Mesenteric fat pad (tissue), 1 donor: ENCODE results near the gene UCHL1. TPM values are rescaled to one million over a fixed set of nuclear protein-coding genes. Genes with fewer than 3 reads are reported as not detected.
"Not testable (repeated sequence)": the region's sequence is repeated elsewhere in the genome, so short reads cannot be mapped to it uniquely, and the experiment has no call there.

ENCODE experiments used
- DNase-seq: peaks from one replicate; pipeline ENCODE4 v3.0.0-alpha.2; 2020; ENCODE audit warnings: low spot score
- total RNA-seq: library from RNA; stranded (reverse); fragmentation: NEBNext Ultra II Directional; extraction: Animal tissue kit (Norgen Biotek cat#: 25700); gene quantifications from one replicate; pipeline ENCODE4 v1.2.1, GENCODE V29; 2021
- donor health status: DM: yes; HTN: yes; CAD: no.

The UCHL1 gene
- total RNA-seq, 1 donor from 2014 or later, result 191 TPM

DNA sequence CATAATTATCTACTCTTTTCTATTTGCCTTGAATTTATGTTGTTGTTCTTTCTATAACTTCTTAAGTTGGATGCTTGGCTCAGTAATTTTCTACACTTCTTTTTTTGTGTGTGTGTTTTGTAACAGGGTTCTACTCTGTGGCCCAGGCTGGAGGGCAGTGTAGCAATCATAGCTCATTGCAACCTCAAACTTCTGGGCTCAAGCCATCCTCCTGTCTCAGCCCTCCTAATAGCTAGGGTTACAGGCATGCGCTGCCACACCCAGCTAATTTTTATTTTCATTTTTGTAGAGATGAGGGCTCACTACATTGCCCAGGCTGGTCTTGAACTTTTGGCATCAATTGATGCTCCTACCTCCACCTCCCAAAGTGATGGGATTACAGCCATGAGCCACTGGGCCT lies 20.7 kb upstream of the UCHL1 start:
- no peak for DNase-seq

DNA sequence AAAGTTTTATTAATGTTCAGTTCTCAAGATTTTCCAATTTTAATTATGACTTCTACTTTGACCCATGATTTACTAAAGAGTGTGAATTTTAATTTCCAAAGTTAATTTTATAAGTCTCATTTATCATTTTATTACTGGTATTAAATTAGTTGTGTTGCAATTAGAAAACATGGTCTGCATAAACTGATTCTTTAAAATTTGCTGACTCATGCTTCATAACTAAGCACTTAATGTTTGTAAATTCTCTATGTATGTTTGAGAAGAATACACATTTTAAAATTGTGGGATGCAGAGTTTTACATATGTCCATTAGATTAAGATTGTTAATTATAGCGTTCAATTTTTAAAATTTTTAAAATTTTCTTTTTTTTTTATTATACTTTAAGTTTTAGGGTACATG lies 20.2 kb upstream of the UCHL1 start:
- DNase-seq, result no peak

DNA sequence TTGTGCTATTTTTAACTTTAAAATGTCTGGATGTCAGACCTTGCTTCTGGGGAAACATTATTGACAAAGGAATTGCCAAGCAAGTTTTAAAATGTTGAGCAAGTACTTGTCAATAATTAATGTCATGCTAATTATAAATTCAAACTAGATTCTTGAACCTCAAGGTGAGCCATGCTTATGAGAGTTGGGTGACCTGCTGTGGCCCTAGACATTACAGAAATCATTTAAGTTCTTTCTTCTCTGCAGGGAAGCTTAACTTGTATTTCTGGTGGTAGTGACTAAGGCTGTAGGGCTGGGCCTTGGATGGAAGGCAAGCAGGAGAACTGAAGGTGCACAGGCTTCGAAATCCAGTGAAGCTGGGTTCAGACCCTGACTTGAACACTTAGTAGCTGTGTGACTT lies 14.8 kb upstream of the UCHL1 start:
- DNase-seq, result no peak

DNA sequence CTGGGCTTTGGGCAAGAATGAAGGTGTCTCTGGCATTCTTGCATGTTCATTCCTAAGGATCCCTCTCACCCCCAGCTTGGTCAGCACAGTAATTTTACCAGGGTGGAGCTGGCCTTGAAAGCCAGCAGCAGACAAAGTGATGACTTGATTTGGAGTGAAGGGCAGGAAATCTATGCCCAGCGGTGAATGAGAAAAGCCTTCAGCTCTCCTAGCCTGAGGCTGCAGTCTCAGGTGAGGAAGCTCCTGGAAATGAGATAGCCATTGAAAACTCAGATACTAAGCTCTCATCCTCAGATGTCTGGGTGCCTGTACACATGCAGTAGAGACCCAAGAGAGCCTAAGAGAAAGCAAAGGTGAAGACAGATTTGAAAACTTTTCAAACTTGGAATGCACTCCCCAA lies 10.7 kb upstream of the UCHL1 start:
- no peak for DNase-seq

- DNase-seq, result no peak
Measured at GRCh38 chr4:41256131-41256739, 493 bp upstream of the UCHL1 start.

- no peak for DNase-seq
Measured at GRCh38 chr4:41257257-41257901, 651 bp downstream of the UCHL1 start.

GRCh38 chr4:41257906-41258305 lies 1.2 kb downstream of the UCHL1 start:
- DNase-seq, result no peak

DNA sequence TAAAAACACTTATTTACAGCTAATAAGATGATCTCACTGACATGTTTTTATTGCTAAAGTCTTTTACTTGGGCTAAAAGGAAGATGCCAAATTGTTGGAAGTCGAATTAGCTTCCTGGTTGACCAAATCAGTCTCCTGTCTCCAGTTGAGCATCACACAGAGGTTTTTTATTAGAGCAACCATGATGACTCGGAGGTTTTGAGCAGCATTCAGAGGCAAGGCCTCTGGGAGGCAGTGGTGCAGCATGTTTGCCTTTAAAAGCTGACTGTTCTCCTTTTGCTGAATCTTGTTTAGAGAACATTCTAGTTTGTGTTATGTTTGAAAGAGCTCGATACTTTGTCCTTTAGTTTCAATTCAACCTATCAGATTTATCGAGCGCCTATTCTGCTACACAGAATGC lies 2.1 kb downstream of the UCHL1 start:
- no peak for DNase-seq

DNA sequence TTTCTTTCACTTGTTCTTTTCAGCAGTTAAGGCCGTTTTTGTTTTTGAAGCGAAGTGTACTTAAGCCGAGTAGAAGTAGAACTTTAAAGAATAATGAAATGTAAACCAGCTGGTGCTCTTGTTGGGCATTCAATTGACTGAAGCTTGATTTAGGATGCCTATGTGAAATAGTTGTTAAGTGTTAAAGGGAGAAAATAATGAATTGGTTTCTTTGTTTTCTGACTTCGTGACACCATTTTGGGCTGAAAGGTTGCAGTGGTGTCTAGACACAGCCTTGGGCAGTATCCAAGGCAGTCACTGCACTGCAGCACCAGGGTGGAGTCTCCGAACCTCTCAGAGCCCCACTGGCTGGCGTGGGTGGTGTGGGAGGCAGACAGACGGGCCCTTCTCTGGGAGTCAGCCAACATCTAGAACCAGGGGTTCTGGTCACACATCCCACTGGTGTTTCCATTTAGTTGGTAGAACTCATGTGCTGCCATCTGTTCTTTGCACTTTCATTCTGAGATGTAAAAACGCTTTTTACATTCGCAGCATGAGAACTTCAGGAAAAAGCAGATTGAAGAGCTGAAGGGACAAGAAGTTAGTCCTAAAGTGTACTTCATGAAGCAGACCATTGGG lies 3.5 kb downstream of the UCHL1 start:
- DNase-seq, result no peak

GRCh38 chr4:41262198-41262597 lies 5.5 kb downstream of the UCHL1 start:
- DNase-seq, result no peak

DNA sequence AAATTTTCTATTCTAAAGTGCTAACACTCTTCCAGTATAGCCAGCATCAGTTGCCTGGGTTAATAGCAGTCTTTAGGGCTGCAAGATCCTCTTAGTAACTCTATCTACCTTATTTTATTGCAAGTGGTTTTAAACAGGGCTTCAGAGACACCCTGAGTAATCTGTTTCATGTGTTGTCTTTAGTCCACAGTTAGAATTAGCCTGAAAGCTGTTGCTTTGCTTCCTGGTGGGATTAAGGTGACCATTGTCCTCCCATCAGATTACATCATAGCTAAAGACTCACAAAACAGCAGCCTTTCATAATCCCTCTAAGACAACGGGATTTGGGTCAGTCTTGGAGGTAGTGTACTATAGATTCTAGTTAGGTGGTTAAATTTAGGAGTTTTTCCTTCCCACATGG lies 7.5 kb downstream of the UCHL1 start:
- no peak for DNase-seq

DNA sequence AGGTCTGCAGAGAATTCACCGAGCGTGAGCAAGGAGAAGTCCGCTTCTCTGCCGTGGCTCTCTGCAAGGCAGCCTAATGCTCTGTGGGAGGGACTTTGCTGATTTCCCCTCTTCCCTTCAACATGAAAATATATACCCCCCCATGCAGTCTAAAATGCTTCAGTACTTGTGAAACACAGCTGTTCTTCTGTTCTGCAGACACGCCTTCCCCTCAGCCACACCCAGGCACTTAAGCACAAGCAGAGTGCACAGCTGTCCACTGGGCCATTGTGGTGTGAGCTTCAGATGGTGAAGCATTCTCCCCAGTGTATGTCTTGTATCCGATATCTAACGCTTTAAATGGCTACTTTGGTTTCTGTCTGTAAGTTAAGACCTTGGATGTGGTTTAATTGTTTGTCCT lies 11.3 kb downstream of the UCHL1 start:
- no peak for DNase-seq

DNA sequence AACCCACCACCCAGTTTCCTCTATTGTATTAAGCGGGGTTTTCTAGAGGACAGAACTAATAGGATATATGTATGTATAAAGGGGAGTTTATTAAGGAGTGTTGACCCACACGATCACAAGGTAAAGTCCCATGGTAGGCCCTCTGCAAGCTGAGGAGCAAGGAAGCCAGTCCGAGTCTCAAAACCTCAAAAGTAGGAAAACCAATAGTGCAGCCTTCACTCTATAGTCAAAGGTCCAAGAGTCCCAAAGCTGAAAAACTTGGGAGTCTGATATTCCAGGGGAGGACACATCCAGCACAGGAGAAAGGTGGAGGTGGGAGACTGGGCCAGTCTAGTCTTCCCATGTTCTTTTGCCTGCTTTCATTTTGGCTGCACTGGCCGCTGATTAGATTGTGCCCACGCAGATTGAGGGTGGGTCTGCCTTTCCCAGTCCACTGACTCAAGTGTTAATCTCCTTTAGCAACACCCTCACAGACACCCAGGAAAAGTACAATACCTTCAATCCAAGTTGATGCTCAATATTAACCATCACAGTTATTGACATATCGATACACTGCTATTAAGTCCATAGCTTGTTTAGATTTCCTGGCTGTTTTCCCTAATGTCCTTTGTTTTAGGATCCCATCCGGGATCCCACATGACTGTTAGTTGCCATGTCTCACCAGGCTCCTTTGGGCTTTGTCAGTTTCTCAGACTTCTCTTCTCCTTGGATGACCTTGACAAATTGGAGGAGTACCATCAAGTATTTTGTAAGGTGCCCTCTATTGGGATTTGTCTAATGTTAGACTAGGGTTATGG lies 12.2 kb downstream of the UCHL1 start:
- no peak for DNase-seq

- no peak for DNase-seq
Measured at GRCh38 chr4:41269682-41270081, 13.0 kb downstream of the UCHL1 start.

GRCh38 chr4:41275931-41276330 lies 19.2 kb downstream of the UCHL1 start:
- DNase-seq, result not testable (repeated sequence)

- DNase-seq, result no peak
Measured at GRCh38 chr4:41280010-41280409, 23.3 kb downstream of the UCHL1 start.

DNA sequence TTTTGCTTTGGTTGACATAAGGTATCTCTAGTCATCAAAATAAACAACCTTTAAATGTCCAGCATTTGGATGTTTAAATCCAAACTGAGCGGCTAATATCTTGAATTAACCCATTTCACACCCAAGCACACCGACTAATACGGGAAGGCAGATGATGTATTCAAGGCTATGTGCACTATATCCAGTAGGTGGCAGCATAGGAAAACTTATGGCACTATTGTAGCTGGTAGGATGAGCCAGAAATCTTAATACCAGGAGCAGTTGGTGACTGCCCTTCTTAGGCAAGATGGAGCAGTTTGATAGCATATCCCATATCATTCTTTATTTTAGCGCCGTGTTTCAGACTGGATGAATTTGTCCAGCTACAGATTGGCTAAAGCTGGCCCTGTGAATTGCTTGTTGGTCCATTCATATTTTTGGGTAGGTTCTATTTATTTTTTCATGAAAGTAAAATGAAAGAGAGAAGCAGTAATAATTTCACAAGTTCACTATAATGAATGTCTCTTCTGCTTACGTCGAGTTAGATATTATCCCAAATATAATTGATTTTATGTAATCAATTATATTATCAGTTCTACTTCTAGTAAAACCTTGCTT lies 24.4 kb downstream of the UCHL1 start:
- no peak for DNase-seq

DNA sequence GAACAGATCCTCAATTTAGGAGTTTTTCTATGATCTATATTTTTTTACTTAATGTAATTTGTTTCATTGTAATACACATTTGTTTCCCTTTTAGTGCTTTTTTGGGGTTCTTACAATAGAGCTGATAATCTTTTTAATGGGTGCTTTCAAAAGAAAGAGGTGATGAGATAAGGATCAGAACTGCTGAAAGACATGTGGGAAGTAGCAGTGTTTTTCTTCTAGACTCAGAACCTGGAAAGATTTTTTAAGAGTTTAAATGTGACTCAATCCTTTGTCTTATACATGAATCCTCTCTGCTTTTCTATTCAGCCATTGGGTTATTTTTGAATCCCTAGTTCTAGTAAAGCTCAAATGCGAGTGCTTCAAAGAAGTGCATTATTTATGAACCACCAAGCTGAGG lies 25.6 kb downstream of the UCHL1 start:
- DNase-seq, result no peak

DNA sequence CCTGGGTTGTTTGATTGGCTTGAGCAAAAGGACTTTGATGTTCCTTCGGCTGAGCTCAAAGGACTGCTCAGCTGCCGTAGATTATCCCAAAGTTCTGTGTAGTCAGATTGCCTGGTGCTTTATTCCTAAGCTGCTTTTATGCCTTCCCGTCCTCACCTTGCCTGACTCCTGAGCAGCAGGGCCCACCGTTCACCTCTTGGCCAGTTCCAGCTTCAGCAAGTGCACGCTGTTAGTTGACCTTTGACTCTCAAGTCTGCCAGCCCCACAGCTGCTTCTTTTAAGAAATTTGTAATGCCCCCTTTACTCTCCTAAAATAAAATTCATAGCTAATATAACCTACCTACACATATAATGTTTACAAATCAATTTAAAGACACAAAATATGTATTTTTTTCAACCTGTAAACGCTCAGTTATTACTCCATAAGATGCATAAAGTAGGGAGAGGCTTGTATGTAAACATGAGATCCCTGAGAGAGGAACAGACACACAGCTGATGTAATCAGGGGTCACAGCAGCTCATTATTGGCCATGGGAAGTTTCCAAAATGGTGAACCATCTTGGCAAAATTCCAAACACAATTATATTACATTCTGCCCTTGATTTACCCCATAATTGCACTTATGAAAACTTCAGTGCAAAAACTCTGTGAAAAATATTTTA lies 28.6 kb downstream of the UCHL1 start:
- DNase-seq, result no peak

DNA sequence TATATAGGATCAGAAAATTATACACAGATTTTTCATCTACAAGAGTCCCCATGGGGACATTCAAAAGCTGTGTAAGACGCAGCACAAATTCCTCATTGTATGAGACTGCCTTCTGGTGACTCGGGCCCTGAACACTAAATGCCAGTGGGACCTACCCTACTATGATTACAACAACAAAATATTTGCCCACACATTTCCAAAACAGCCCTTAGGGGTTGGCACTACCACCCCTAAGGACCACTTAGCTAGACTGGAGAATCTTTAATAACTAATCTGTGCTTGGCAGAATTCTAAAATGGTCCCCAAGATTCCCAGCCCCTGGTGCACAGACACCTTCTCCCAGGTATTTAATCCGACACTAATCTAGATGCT lies 29.1 kb downstream of the UCHL1 start:
- DNase-seq, result no peak

GRCh38 chr4:41287005-41287404 lies 30.3 kb downstream of the UCHL1 start:
- DNase-seq, result no peak
